ENCODE measurements around the gene HSD17B10. TPM values are rescaled to one million over a fixed set of nuclear protein-coding genes. Genes with fewer than 3 reads are reported as not detected.
"Not testable (repeated sequence)": the region's sequence is repeated elsewhere in the genome, so short reads cannot be mapped to it uniquely, and the experiment has no call there.

The HSD17B10 gene
- polyA plus RNA-seq, 1 of the 3 experiments (the other 2 are of a cell fraction), result 157 TPM

- H3K4me2 ChIP-seq, result no peak overlapping the region
- H4K20me1 ChIP-seq (ENCODE audit: insufficient read depth), result no peaks in the 10 kb centered on the region
- no peaks in the 10 kb centered on the region for H3F3A ChIP-seq (replicated peaks; ENCODE audit: insufficient read depth)
- TF ChIP-seq CTCF (IDR thresholded peaks at IDR 0.05), result no peak
- no peak for TF ChIP-seq GABPA (IDR thresholded peaks at IDR 0.05; ENCODE audit: low read depth)
- TF ChIP-seq TAF1 (IDR thresholded peaks at IDR 0.05; ENCODE audit: borderline replicate concordance, low read depth, low read length), result no peak
- no peak for TF ChIP-seq MXI1 (IDR thresholded peaks at IDR 0.05; ENCODE audit: low read depth, low read length)
- no peak for TF ChIP-seq FOXM1 (IDR thresholded peaks at IDR 0.05; ENCODE audit: low read depth)
- TF ChIP-seq RAD21 (IDR thresholded peaks at IDR 0.05; ENCODE audit: low read length), result no peak
- TF ChIP-seq USF2 (IDR thresholded peaks at IDR 0.05; ENCODE audit: borderline replicate concordance, low read depth, low read length), result no peak
- no peak for TF ChIP-seq PBX3 (IDR thresholded peaks at IDR 0.05)
- no peak overlapping the region for H3K4me3 ChIP-seq (ENCODE audit: low read depth in 2 of 2, low read length in 1 of 2)
- H3K9me3 ChIP-seq, result no peaks in the 10 kb centered on the region
- no peak overlapping the region for H2AFZ ChIP-seq (ENCODE audit: low read depth)
- no peaks in the 10 kb centered on the region for H3K36me3 ChIP-seq (replicated peaks in 1 of 2; ENCODE audit: control insufficient read depth in 1 of 2, insufficient read depth in 2 of 2, low read length in 1 of 2)
- no peaks in the 10 kb centered on the region for H3K79me2 ChIP-seq (ENCODE audit: insufficient read depth)
- DNase-seq, result no peak
- no peak overlapping the region for H3K9ac ChIP-seq
- peaks cover 17% of the 10 kb centered on the region; the same call in 1 of the 2 replicates for H3K27me3 ChIP-seq (ENCODE audit: insufficient read depth)
- ChIA-PET POLR2A (no interaction called here), CTCF (interaction anchor here (1.5 kb wide), 1 partner anchor 157 kb away, joined by 8 read pairs; no protein-coding TSS in a partner anchor)
- H3K9me2 ChIP-seq, result no peaks in the 10 kb centered on the region
- 19% methylated on average over 2 of the region's 2 CpGs for WGBS (ENCODE audit: low lambda C conversion rate)
- no peak overlapping the region for H3K27ac ChIP-seq (ENCODE audit: low read depth in 2 of 2, low read length in 1 of 2)
- no peaks in the 10 kb centered on the region for H3K4me1 ChIP-seq (ENCODE audit: control insufficient read depth in 1 of 2, insufficient read depth in 2 of 2, low read depth in 1 of 2, low read length in 1 of 2)
Measured at GRCh38 chrX:53474707-53475106, 40.5 kb upstream of the HSD17B10 start.

GRCh38 chrX:53471346-53471745, 37.2 kb upstream of the HSD17B10 start:
- Histone ChIP-seq H2AFZ (ENCODE audit: low read depth) (no peak overlapping the region), H3K79me2 (ENCODE audit: insufficient read depth) (no peaks in the 10 kb centered on the region), H3K4me3 (ENCODE audit: low read depth in 2 of 2, low read length in 1 of 2) (no peak overlapping the region), H3K9me3 (no peaks in the 10 kb centered on the region), H3K9ac (no peak overlapping the region), H3K27ac (ENCODE audit: low read depth in 2 of 2, low read length in 1 of 2) (no peak overlapping the region), H3K27me3 (ENCODE audit: insufficient read depth) (peaks cover 17% of the 10 kb centered on the region; the same call in 1 of the 2 replicates), H3K4me2 (no peak overlapping the region), H3K9me2 (no peaks in the 10 kb centered on the region), H3F3A (replicated peaks; ENCODE audit: insufficient read depth) (no peaks in the 10 kb centered on the region), H4K20me1 (ENCODE audit: insufficient read depth) (no peaks in the 10 kb centered on the region), H3K4me1 (ENCODE audit: control insufficient read depth in 1 of 2, insufficient read depth in 2 of 2, low read depth in 1 of 2, low read length in 1 of 2) (no peaks in the 10 kb centered on the region), H3K36me3 (replicated peaks in 1 of 2; ENCODE audit: control insufficient read depth in 1 of 2, insufficient read depth in 2 of 2, low read length in 1 of 2) (no peaks in the 10 kb centered on the region)
- CTCF ChIA-PET, result interaction anchor here (0.7 to 2.9 kb wide), 3 partner anchors 10 to 221 kb away, joined by 3 to 20 read pairs (median 4); no protein-coding TSS in a partner anchor
- no peak for TF ChIP-seq YY1 (IDR thresholded peaks at IDR 0.05; ENCODE audit: low read depth)
- TF ChIP-seq FOXJ3 (CRISPR knock-in tag; IDR thresholded peaks at IDR 0.05), result no peak
- POLR2A ChIA-PET, result no interaction called here
- no peak for DNase-seq
- 36% methylated on average over 3 of the region's 3 CpGs for WGBS (ENCODE audit: low lambda C conversion rate)

- H3K27ac ChIP-seq (ENCODE audit: low read depth in 2 of 2, low read length in 1 of 2); H3K4me1 ChIP-seq (ENCODE audit: control insufficient read depth in 1 of 2, insufficient read depth in 2 of 2, low read depth in 1 of 2, low read length in 1 of 2); H3K36me3 ChIP-seq (replicated peaks in 1 of 2; ENCODE audit: control insufficient read depth in 1 of 2, insufficient read depth in 2 of 2, low read length in 1 of 2); H2AFZ ChIP-seq (ENCODE audit: low read depth); H3K9me3 ChIP-seq; H3K4me3 ChIP-seq (ENCODE audit: low read depth in 2 of 2, low read length in 1 of 2); H4K20me1 ChIP-seq (ENCODE audit: insufficient read depth); H3K9ac ChIP-seq; H3K9me2 ChIP-seq; DNase-seq; H3K79me2 ChIP-seq (ENCODE audit: insufficient read depth); POLR2A ChIA-PET; CTCF ChIA-PET; H3K4me2 ChIP-seq; H3F3A ChIP-seq (replicated peaks; ENCODE audit: insufficient read depth): not testable (repeated sequence)
- H3K27me3 ChIP-seq (ENCODE audit: insufficient read depth), result peaks cover 33% of the 10 kb centered on the region; the same call in 1 of the 2 replicates
- WGBS (ENCODE audit: low lambda C conversion rate), result 35% methylated on average over 3 of the region's 3 CpGs
Measured at GRCh38 chrX:53468659-53469058, 34.5 kb upstream of the HSD17B10 start.
